Right lobe of liver (tissue), 6 donors: Measurements from ENCODE around the gene CD101. TPM values are rescaled to one million over a fixed set of nuclear protein-coding genes. Genes with fewer than 3 reads are reported as not detected.

Experiments used
- ATAC-seq, 4 donors: fragments of 200-7000 bp; cut with Tn5 transposase; one replicate each; pipeline ENCODE4 v1.9.1; 2020; ENCODE audit warnings: mild to moderate bottlenecking in 4 of 4, moderate library complexity in 4 of 4
- DNase-seq, 3 donors: peaks; one replicate each; pipeline ENCODE4 v3.0.0-alpha.2; 2020
- H3K27ac ChIP-seq, 3 donors: fragments of 200-600 bp; one replicate each; pipeline ENCODE4 v1.8.0; 2022
- H3K27me3 ChIP-seq, 2 donors: fragments of 200-600 bp; one replicate each; pipeline ENCODE4 v1.8.0; 2022
- H3K36me3 ChIP-seq, 4 donors: fragments of 200-600 bp; sonication (generic) in 1 of 4; one replicate each; pipeline versions ENCODE4 v1.5.1 to v1.8.0; 2017 to 2022; ENCODE audit warnings: control low read depth in 1 of 4
- H3K4me1 ChIP-seq, 4 donors: fragments of 200-600 bp; sonication (generic) in 1 of 4; one replicate each; pipeline versions ENCODE4 v1.5.1 to v1.8.0; 2017 to 2022; ENCODE audit warnings: control low read depth in 1 of 4
- H3K4me3 ChIP-seq, 3 donors: fragments of 200-600 bp; one replicate each; pipeline ENCODE4 v1.8.0; 2022
- H3K9me3 ChIP-seq, 4 donors: fragments of 200-600 bp; sonication (generic) in 1 of 4; one replicate each; pipeline versions ENCODE4 v1.5.1 to v1.8.0; 2017 to 2022; ENCODE audit warnings: control low read depth in 1 of 4
- POLR2A ChIP-seq: fragments of 450-650 bp; IDR thresholded peaks from one replicate; pipeline ENCODE4 v1.6.1; 2017; ENCODE audit warnings: antibody characterized with exemption, mild to moderate bottlenecking
- WGBS: methylation state at CpG from one replicate; pipeline ENCODE4 v1.1.6; 2018; ENCODE audit warnings: low coverage, low lambda C conversion rate; ENCODE audit not compliant: insufficient coverage; ENCODE audit errors: missing lambda C conversion rate; 5-methylcytosine and 5-hydroxymethylcytosine counted together
- intact Hi-C, 2 donors: fragments of 100-400 bp; cut with DNase I; formaldehyde crosslinking; loops; one replicate each; pipeline versions ENCODE4 v1.11.2 to v1.14.1; 2022
- total RNA-seq, 6 experiments: library from RNA; depleted of rRNA in 2 of 6; stranded (reverse); fragments of >200 nt in 2 of 6; fragmentation: NEBNext Ultra II Directional in 3 of 6; extraction: Animal tissue kit (Norgen Biotek cat#: 25700) in 3 of 6; gene quantifications; one replicate each; pipeline versions ENCODE4 v1.1.0 to v1.2.4, GENCODE V29; 2016 to 2023
- TF ChIP-seq, protein P1 (sequence below), 4 donors: fragments of 200-600 bp in 3 of 4; fragments of 450-650 bp in 1 of 4; IDR thresholded peaks; one replicate each; pipeline versions ENCODE4 v1.5.1 to v1.8.0; 2016 to 2022; ENCODE audit warnings: antibody characterized with exemption in 4 of 4, mild to moderate bottlenecking in 2 of 4
- donor health status: DM: no; HTN: yes; CAD: no.
- donor health status: DM: no; HTN: no; CAD: no.
- donor health status: DM: no; HTN: no; CAD: no.
- donor health status: DM: no; HTN: yes; CAD: no.
- donor health status: DM: no; HTN: yes; CAD: no.

The CD101 gene
- total RNA-seq, 6 experiments from 2014 or later = 0.12 to 1.9 (median 0.49) TPM

- H3K4me1 ChIP-seq = peaks cover 0 to 17% (median 3%) of the 10 kb centered on the region in 4 donors
- no peak overlapping the region for H3K4me3 ChIP-seq
- no peak for DNase-seq
- H3K27ac ChIP-seq = no peak overlapping the region
- no peaks in the 10 kb centered on the region for H3K27me3 ChIP-seq
- WGBS = 68% methylated on average over 4 of the region's 5 CpGs
- intact Hi-C loops = no loop called here
- no peaks in the 10 kb centered on the region for H3K36me3 ChIP-seq
- ATAC-seq = no peak
- no peaks in the 10 kb centered on the region for H3K9me3 ChIP-seq
- TF ChIP-seq, protein P1, sequence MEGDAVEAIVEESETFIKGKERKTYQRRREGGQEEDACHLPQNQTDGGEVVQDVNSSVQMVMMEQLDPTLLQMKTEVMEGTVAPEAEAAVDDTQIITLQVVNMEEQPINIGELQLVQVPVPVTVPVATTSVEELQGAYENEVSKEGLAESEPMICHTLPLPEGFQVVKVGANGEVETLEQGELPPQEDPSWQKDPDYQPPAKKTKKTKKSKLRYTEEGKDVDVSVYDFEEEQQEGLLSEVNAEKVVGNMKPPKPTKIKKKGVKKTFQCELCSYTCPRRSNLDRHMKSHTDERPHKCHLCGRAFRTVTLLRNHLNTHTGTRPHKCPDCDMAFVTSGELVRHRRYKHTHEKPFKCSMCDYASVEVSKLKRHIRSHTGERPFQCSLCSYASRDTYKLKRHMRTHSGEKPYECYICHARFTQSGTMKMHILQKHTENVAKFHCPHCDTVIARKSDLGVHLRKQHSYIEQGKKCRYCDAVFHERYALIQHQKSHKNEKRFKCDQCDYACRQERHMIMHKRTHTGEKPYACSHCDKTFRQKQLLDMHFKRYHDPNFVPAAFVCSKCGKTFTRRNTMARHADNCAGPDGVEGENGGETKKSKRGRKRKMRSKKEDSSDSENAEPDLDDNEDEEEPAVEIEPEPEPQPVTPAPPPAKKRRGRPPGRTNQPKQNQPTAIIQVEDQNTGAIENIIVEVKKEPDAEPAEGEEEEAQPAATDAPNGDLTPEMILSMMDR (IDR thresholded peaks at IDR 0.05) = no peak
- no peak for TF ChIP-seq POLR2A
Observed at GRCh38 chr1:116983112-116983511, 18.4 kb upstream of the CD101 start.

- Histone ChIP-seq H3K9me3 (no peaks in the 10 kb centered on the region), H3K4me3 (no peak overlapping the region), H3K27ac (no peak overlapping the region), H3K27me3 (no peaks in the 10 kb centered on the region), H3K36me3 (no peaks in the 10 kb centered on the region), H3K4me1 (peaks cover 0 to 17% (median 3%) of the 10 kb centered on the region in 4 donors)
- intact Hi-C loops = no loop called here
- ATAC-seq = no peak
- WGBS = 75% methylated on average over 4 of the region's 4 CpGs
- no peak for TF ChIP-seq POLR2A
- TF ChIP-seq, protein P1 (IDR thresholded peaks at IDR 0.05) = no peak
- no peak for DNase-seq
Observed at GRCh38 chr1:116983678-116984077, 17.9 kb upstream of the CD101 start.

DNA sequence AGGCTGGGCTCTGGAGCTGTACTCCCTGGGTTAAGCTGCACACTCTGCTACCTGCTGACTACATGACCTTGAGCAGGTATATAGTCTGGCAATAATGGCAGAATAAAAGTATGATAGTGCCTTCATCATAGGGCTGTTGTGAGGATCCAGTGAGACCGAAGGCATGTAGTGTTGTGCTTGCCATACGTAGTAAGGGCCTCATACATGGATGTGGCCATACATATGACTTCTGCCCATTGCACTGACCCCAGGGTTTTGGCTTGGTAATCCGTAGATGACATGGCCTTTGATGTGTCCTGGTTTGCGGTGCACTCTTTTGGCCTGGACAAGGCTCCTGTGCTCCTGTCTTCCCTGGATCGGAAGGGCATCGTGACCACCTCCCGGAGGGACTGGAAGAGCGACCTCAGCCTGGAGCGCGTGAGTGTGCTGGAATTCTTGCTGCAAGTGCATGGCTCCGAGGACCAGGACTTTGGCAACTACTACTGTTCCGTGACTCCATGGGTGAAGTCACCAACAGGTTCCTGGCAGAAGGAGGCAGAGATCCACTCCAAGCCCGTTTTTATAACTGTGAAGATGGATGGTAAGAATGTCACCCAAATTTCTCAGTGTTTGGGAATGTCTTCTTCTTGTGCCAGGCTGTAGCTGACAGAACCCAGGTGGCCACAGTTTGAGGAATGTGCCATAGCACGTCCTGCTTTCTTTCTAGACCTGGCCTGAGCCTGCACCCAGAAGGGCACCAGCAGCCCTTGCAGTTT is 17.0 kb upstream of the CD101 start:
- H3K27ac ChIP-seq = no peak overlapping the region
- intact Hi-C loops = no loop called here
- TF ChIP-seq POLR2A = no peak
- TF ChIP-seq, protein P1 (IDR thresholded peaks at IDR 0.05) = no peak
- DNase-seq (no peak), ATAC-seq (no peak)
- 92% methylated on average over 13 of the region's 14 CpGs for WGBS
- no peaks in the 10 kb centered on the region for H3K9me3 ChIP-seq
- H3K4me1 ChIP-seq = peaks cover 0 to 17% (median 3%) of the 10 kb centered on the region in 4 donors
- H3K4me3 ChIP-seq = no peak overlapping the region
- H3K27me3 ChIP-seq = no peaks in the 10 kb centered on the region
- no peaks in the 10 kb centered on the region for H3K36me3 ChIP-seq

GRCh38 chr1:116986421-116987255 is 14.9 kb upstream of the CD101 start:
- 78% methylated on average over 27 of the region's 29 CpGs for WGBS
- no peak for ATAC-seq
- Histone ChIP-seq H3K27ac (no peak overlapping the region), H3K4me3 (no peak overlapping the region), H3K4me1 (peaks cover 0 to 13% (median under 1%) of the 10 kb centered on the region in 4 donors), H3K36me3 (no peaks in the 10 kb centered on the region), H3K9me3 (no peaks in the 10 kb centered on the region), H3K27me3 (no peaks in the 10 kb centered on the region)
- no peak for DNase-seq
- intact Hi-C loops = no loop called here
- no peak for TF ChIP-seq POLR2A
- TF ChIP-seq, protein P1 (IDR thresholded peaks at IDR 0.05) = no peak
